ENCODE data around the gene DOLPP1.

DNA sequence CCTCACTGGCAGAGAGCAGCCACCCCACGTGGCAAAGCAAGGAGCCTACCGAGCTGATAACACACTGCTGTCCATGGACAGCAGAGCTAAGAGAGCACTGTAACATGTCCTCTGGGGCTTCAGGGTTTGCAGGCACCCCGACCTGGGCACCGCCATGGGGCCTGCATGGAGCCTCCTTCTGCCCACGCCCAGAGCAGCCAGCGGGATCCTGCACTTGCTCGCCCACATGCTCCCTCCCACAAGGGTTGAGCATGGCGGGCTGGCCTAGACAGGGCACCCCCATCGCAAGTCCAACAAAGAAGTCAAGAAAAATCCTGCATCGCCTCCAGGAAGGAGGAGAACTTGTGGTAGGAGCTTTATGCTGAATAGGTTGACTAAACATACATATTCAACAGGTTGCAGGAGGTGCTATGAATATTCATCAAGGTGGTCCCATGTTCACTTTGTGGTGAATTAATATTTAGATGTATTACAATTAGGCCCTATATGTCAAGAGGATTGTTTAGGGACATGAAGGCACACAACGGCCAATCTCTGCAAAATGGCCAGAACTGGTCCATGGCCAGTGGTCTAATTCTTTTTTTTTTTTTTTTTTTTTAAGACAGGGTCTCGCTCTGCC is 48.3 kb upstream of the DOLPP1 start:
- TF ChIP-seq, protein P1, sequence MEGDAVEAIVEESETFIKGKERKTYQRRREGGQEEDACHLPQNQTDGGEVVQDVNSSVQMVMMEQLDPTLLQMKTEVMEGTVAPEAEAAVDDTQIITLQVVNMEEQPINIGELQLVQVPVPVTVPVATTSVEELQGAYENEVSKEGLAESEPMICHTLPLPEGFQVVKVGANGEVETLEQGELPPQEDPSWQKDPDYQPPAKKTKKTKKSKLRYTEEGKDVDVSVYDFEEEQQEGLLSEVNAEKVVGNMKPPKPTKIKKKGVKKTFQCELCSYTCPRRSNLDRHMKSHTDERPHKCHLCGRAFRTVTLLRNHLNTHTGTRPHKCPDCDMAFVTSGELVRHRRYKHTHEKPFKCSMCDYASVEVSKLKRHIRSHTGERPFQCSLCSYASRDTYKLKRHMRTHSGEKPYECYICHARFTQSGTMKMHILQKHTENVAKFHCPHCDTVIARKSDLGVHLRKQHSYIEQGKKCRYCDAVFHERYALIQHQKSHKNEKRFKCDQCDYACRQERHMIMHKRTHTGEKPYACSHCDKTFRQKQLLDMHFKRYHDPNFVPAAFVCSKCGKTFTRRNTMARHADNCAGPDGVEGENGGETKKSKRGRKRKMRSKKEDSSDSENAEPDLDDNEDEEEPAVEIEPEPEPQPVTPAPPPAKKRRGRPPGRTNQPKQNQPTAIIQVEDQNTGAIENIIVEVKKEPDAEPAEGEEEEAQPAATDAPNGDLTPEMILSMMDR (IDR thresholded peaks at IDR 0.05; ENCODE audit: insufficient read depth, low read length, poor library complexity, severe bottlenecking) = no peak
- TF ChIP-seq EZH2phosphoT487 (conservative IDR thresholded peaks at IDR 0.05; ENCODE audit: low read length) = no peak

Measured in SU-DHL-6 (cell line).